Stimulated activated CD8-positive, alpha-beta memory T cell treated with anti-CD3 and anti-CD28 coated beads, Interleukin-12 subunit alpha, Interleukin-12 subunit beta, amount 100 ng/mL, for 1 hour (primary cell): ENCODE results near the gene DGKK.
"Not testable (repeated sequence)": the region's sequence is repeated elsewhere in the genome, so short reads cannot be mapped to it uniquely, and the experiment has no call there.

Experiments used
- DNase-seq: peaks from one replicate; pipeline ENCODE4 v3.0.0-alpha.2; 2020; ENCODE audit warnings: low read depth

Gene DGKK

DNA sequence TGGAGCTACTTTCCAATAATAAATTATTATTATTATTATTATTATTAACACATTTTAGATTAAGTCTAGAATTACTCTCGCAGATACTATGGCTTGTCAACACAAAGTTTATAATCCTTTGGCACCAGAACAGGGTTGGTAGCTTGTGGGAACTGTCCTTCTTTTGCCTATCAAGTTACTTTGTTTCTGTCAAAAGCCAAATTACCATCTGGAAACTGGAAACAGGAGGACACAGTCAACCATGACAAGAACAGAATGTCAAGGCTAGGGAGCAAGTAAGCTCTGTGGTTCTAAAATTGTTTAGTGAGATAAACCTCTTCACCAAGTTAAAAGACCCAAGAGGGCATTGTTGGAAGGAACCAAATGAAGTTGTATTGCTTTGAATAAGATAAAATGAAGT lies 42.5 kb downstream of the DGKK start:
- no peak for DNase-seq

DNA sequence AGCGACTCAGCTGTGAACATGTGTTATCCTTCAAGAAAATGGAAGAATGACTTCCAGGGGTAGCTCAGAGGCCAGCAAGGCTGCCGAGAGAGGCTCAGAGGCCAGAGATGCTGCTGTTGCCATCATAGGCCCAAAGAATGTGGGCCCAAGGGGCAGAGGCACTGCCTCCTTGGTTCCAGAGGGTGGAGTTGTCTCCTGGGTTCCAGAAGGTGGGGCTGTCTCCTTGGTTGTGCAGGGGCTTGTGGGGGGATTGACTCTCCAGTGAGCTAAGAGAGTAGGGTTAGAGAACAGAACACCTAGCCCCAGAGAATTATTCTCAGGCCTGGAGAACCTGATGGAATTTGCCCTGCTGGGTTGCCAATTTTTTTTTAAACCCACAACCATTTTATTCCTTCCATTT lies 62.6 kb downstream of the DGKK start:
- no peak for DNase-seq

GRCh38 chrX:50403903-50404302 lies 66.7 kb downstream of the DGKK start:
- no peak for DNase-seq

- DNase-seq: no peak
Observed at GRCh38 chrX:50402886-50403285, 67.7 kb downstream of the DGKK start.

DNA sequence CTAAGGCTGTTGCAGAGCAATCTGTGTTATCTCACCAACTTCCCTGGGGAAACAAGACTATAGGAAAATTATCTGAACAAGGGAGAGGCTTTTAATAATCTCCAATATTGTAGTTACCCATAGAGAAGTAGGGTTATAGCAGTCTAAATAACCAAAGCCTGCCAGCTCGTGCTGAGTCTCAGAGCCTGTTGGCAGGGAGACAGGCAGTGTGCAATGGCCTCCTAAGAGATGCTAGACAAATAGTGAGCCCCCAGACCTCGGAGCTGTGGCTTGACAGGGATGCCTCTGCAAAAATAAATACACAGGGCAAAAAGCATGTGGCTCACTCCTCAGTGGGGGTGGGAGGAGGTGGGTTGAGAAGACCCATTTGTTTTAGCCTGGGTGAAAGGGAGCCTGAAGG lies 76.7 kb downstream of the DGKK start:
- DNase-seq: no peak

GRCh38 chrX:50386520-50386919 lies 84.1 kb downstream of the DGKK start:
- no peak for DNase-seq

- no peak for DNase-seq
Observed at GRCh38 chrX:50381729-50382415, 88.8 kb downstream of the DGKK start.

- DNase-seq: no peak
Observed at GRCh38 chrX:50375481-50376267, 95.0 kb downstream of the DGKK start.

- no peak for DNase-seq
Observed at GRCh38 chrX:50372966-50373365, 97.7 kb downstream of the DGKK start.

- no peak for DNase-seq
Observed at GRCh38 chrX:50343917-50344316, 126.7 kb downstream of the DGKK start.

DNA sequence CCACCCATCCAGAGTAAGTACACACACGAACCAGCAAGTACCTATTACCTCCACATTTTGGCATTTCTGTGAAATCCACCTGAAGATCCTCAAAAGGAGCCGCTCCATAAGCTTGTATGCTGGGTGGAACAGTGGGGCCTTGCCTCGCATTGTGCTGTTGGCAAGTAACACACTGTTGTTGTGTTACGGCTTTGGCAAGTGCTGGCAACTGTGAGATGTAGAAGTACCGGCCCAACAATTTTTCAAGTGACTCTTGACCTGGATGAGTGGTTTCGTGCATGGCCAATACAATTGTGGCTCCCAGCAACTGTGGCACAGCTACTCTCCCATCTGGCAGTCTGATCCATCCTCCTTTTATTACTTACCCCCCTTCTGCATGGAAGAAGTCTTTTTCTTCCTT lies 137.3 kb downstream of the DGKK start:
- no peak for DNase-seq

- not testable (repeated sequence) for DNase-seq
Observed at GRCh38 chrX:50332668-50333067, 138.0 kb downstream of the DGKK start.

GRCh38 chrX:50327235-50327634 lies 143.4 kb downstream of the DGKK start:
- no peak for DNase-seq
